HG03442 (cell line): Measurements from ENCODE around the gene MLLT3.
"Not testable (repeated sequence)": the region's sequence is repeated elsewhere in the genome, so short reads cannot be mapped to it uniquely, and the experiment has no call there.

ENCODE experiments used
- ATAC-seq: cut with Tn5 transposase; IDR thresholded peaks from one replicate; pipeline ENCODE4 v1.9.1; 2021; ENCODE audit warnings: mild to moderate bottlenecking, moderate library complexity; ENCODE audit not compliant: unreplicated experiment

MLLT3 gene

GRCh38 chr9:20622330-20623020 lies at the start of gene MLLT3:
Gene MLLT3 (minus strand): TSS chr9:20622499.
- ATAC-seq, result peak; percentile 74

DNA sequence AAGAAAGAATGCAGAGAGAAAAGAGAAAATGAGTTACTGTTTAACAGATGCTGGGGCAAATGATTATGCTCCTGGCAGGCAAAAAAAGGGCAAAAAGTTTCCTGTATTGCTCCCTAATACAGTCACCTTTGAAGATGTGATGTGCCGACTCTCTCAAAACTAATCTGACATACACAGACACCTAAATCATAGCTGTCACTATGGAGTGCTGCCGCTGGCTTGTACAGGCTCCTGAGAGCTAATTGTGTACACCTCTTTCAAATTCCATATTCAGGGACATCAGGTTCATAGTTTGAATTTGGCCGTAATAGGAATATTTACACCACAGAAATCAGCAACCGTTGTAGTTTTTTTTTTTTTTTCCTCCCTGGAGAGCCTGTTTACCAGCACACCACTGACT lies 49.3 kb upstream of the MLLT3 start:
- no peak for ATAC-seq

DNA sequence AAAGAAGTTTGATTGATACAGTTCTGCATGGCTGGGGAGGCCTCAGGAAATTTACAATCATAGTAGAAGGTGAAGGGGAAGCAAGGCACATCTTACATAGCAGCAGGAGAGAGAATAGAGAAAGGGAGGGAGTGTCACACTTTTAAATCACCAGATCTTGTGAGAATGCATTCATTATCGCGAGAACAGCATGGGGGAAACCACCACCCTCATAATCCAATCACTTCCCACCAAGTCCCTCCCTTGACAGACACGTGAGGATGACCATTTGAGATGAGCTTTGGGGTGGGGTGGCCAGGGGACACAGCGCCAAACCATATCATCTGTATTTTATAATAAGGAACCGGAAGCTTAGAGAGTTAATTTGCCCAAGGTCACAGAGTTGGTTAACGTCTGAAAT lies 48.1 kb upstream of the MLLT3 start:
- ATAC-seq, result no peak

GRCh38 chr9:20664501-20664900 lies 42.2 kb upstream of the MLLT3 start:
- no peak for ATAC-seq

- no peak for ATAC-seq
Measured at GRCh38 chr9:20663133-20663532, 40.8 kb upstream of the MLLT3 start.

DNA sequence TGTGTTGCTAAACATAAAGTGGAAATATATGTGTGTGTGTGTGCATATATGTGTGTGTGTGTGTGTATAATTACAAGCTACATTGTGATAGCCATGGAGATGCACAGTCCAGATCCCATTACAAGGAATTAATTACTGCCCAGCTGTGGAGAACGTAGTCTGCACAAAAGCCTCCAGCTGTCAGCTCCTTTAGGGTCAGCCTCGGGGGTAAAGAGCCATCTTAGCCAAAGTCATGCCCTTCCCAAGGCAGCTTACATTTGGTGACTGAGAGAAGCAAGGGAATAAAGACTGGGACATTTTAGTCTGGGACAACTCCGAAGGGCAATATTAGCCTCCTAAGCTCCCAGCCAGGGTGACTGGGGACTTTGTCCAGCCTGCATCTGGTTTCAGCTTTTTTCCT lies 39.9 kb upstream of the MLLT3 start:
- no peak for ATAC-seq

GRCh38 chr9:20659474-20659967 lies 37.2 kb upstream of the MLLT3 start:
- no peak for ATAC-seq

DNA sequence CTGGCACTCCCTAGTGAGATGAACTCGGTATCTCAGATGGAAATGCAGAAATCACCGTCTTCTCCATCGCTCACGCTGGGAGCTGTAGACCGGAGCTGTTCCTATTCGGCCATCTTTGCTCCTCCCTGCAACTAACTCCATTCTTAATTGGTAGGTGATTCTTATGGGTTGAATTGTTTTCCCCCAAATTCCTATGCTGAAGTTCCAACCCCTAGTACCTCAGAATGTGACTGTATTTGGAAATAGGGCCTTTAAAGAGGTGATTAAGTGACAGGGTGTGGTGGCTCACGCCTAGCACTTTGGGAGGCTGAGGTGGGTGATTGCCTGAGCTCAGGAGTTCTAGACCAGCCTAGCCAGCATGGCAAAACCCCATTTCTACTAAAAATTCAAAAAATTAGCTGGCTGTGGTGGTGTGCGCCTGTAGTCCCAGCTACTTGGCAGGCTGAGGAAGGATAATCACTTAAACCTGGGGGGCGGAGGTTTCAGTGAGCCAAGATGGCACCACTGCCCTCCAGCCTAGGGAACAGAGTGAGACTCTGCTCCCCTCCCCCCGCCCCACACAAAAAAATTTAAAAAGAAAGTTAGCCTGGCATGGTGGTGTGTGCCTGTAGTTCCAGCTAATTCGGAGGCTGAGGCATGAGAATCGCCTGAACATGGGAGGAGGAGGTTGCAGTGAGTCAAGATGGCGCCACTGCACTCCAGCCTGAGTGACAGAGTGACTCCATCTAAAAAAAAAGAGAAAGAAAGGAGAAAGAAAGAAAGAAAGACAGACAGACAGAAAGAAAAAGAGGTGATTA lies 36.6 kb upstream of the MLLT3 start:
- ATAC-seq, result no peak

DNA sequence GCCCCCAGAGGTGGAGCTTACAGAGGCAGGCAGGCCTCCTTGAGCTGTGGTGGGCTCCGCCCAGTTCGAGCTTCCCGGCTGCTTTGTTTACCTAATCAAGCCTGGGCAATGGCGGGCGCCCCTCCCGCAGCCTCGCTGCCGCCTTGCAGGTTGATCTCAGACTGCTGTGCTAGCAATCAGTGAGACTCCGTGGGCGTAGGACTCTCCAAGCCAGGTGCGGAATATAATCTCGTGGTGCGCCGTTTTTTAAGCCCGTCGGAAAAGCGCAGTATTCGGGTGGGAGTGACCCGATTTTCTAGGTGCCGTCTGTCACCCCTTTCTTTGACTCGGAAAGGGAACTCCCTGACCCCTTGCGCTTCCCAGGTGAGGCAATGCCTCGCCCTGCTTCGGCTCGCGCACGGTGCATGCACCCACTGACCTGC lies 36.0 kb upstream of the MLLT3 start:
- not testable (repeated sequence) for ATAC-seq

DNA sequence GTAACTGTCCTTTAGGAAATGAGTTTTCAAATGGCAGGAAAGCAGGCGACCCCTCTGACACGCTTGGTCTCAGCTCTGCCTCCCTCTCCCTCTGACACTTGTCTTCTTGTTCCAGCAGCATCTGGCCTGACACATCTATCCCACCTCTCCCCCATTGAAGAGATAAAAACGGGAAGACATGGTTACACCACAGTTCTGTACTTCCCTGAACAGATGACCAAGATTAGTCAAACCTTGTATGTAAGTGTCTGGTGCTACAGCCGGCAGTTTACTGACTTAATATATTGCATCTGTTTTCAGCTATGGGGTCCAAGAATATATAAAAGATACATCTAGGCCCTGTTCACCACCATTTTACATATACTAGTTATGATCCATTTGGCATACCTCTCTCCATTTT lies 29.6 kb upstream of the MLLT3 start:
- no peak for ATAC-seq

DNA sequence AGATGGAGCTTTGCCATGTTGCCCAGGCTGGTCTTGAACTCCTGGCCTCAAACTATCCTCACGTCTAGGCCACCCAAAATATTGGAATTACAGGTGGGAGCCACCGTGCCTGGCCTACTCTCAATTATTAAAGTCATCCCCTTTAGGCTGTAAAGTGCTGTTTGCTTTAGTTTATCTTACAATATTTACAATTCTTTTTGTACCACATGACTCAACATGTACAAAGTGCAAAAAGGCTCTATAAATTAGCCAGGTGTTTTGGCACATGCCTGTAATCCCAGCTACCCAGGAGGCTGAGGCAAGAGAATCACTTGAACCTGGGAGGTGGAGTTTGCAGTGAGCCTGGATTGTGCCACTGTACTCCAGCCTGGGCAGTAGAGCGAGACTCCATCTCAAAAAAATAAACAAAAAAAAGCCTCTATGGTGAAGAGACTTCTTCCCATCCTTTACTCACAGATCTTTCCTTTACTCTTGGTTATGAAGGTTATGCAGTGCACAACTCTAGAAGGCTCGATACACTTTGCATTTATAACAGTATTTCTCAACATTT lies 28.5 kb upstream of the MLLT3 start:
- no peak for ATAC-seq

- no peak for ATAC-seq
Measured at GRCh38 chr9:20650313-20650712, 28.0 kb upstream of the MLLT3 start.

DNA sequence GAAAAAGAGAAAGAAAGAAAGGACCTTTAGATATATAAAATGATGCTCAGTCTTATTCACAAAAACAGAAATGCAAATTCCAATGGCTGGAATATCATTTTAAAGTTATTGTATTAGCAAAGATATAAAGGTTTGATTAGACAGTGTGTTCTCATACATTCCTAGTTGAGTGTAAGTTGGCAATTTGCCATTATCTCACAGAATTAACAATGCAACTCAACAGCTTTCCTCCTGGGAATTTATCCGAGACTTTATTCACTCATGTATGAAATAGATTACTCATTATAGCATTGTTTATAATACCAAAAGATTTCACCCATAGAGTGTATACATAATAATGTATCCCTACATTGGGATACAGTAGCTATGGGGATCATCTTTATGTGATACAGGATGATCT lies 27.1 kb upstream of the MLLT3 start:
- no peak for ATAC-seq

DNA sequence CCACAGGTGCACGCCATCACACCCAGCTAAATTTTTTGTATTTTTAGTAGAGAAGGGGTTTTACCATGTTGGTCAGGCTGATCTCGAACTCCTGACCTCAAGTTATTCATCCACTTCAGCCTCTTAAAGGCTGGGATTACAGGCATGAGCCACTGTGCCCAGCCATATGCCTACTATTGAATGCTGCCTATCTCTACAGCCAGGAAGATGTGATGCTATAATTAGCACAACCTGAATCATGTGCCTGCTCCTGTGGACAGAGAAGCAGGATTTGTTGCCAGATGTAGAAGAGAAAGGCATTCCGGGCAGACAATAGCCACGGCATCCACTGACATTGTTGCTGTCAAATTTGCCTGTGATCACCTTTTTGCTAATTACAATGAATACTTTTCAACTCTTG lies 24.4 kb upstream of the MLLT3 start:
- ATAC-seq, result no peak

- ATAC-seq, result no peak
Measured at GRCh38 chr9:20643660-20644059, 21.4 kb upstream of the MLLT3 start.

GRCh38 chr9:20642045-20642444 lies 19.7 kb upstream of the MLLT3 start:
- ATAC-seq, result no peak

DNA sequence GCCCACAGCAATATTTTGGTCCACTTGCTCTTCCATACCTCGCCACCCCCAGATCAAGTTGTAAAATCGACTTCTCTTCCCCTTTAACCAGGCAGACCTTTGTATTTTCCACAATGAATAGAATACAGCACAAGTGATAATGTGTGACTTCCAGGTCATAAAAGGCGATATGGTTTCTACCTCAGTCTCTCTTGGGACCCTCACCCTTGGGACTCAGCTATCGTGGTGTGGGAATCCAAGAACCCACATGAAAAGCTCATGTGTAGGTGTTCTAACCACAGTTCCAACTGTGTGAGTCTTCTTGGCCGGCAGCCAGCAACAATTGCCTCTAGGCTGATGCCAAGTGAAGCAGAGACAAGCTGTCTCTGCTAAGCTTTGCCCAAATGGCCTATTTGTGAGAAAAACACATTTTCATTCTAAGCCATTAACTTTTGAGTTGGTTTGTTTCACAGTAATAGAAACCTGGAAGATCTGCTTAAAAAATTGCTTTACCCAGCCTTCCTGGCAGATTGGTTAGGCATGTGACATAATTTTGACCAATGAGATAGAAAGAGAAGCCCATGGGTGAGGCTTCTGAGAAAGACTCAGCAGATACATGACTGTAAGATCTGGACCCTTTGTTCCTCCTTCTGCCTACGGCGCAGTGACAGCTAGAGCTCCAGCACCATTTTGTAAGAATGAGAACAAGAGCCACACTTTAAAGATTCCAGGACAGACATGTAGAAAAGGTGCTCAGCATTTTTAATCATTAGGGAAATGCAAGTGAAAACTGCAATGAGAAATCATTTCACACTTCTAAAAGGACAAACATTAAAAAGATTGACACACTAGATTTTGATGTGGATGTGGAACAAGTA lies 18.3 kb upstream of the MLLT3 start:
- ATAC-seq, result peak; percentile 91

GRCh38 chr9:20636888-20637440 lies 14.7 kb upstream of the MLLT3 start:
- ATAC-seq, result no peak

DNA sequence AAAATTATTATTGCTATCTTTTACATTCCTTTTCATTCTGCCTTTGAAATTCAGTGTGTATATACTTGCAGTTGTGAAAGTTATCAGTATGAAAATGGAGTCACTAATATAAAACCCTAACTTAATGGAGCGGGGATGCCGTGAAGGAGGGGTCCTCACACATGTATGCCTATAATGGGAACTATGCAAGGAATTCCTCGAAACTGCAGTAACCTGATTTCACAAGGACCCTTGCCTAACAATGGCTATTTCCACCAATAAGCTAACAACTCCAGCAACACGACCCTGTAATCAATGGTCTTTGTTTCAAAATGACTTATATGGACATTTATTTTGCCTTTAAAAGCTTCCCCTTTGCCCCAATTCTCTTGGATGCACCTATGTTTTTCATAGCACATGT lies 12.6 kb upstream of the MLLT3 start:
- no peak for ATAC-seq

GRCh38 chr9:20632705-20633104 lies 10.4 kb upstream of the MLLT3 start:
- ATAC-seq, result no peak
